Measurements from ENCODE around the gene LAMA3. TPM values are rescaled to one million over a fixed set of nuclear protein-coding genes. Genes with fewer than 3 reads are reported as not detected.

The LAMA3 gene
- total RNA-seq, 1 donor from 2014 or later: 0.47 TPM

GRCh38 chr18:24003903-24004640, 314.8 kb downstream of the LAMA3 start:
- no peaks in the 10 kb centered on the region for H3K79me2 ChIP-seq (ENCODE audit: low read depth)
- no peak overlapping the region for H3K4me2 ChIP-seq
- H3K27me3 Mint-ChIP-seq (ENCODE audit: insufficient read depth, low read depth): peaks cover 2% of the 10 kb centered on the region
- H3K4me1 ChIP-seq: no peaks in the 10 kb centered on the region
- no peaks in the 10 kb centered on the region for H3K9me3 Mint-ChIP-seq
- no peaks in the 10 kb centered on the region for H3K36me3 ChIP-seq
- H4K20me1 ChIP-seq (ENCODE audit: low read depth): no peaks in the 10 kb centered on the region
- no peaks in the 10 kb centered on the region for H3F3A ChIP-seq (ENCODE audit: low read depth)
- no peak overlapping the region for H3K9ac ChIP-seq
- H3K4me3 Mint-ChIP-seq: no peak overlapping the region
- H3K4me3 ChIP-seq: no peak overlapping the region
- no peak for DNase-seq (ENCODE audit: low spot score)
- no peaks in the 10 kb centered on the region for H3K36me3 Mint-ChIP-seq
- no peak for TF ChIP-seq CTCF (IDR thresholded peaks at IDR 0.05)
- no peak for TF ChIP-seq EZH2 (IDR thresholded peaks at IDR 0.05)
- TF ChIP-seq EZH2phosphoT487 (IDR thresholded peaks at IDR 0.05): no peak
- no peak overlapping the region for H3K27ac ChIP-seq
- no peak overlapping the region for H3K27ac Mint-ChIP-seq
- H2AFZ ChIP-seq (replicated peaks): no peak overlapping the region
- no peaks in the 10 kb centered on the region for H3K4me1 Mint-ChIP-seq
- H3K27me3 ChIP-seq: no peaks in the 10 kb centered on the region
- H3K9me3 ChIP-seq (ENCODE audit: low read depth): no peaks in the 10 kb centered on the region

Other genes with a start within 250 kb of the LAMA3 start
- 48.0 and 77.5 TPM in 2 replicates for gene RIOK3, start 236.2 kb upstream of the LAMA3 start, total RNA-seq (ENCODE audit: low replicate concordance)
- 20.8 and 31.6 TPM in 2 replicates for gene RMC1, start 185.9 kb upstream of the LAMA3 start, total RNA-seq (ENCODE audit: low replicate concordance)
- 20.9 and 31.4 TPM in 2 replicates for gene NPC1, start 102.9 kb upstream of the LAMA3 start, total RNA-seq (ENCODE audit: low replicate concordance)
- 0.65 and 0.81 TPM in 2 replicates for gene ANKRD29, start 26.5 kb upstream of the LAMA3 start, total RNA-seq (ENCODE audit: low replicate concordance)

Data from neural progenitor cell (in vitro differentiated cells).